IMR-90 (cell line): ENCODE results near the gene SLC45A2. TPM values are rescaled to one million over a fixed set of nuclear protein-coding genes. Genes with fewer than 3 reads are reported as not detected.

Experiments used
- ATAC-seq: fragments of 200-7000 bp; cut with Tn5 transposase; 2 replicates; pipeline ENCODE4 v1.9.1; 2020; ENCODE audit warnings: low read depth, mild to moderate bottlenecking, moderate library complexity
- BruUV-seq: library from RNA; stranded (reverse); fragments of 400-500 nt; replicated peaks from 2 replicates; lab custom pipeline; 2021; lab: Mats Ljungman, UMichigan
- CTCF ChIA-PET: fragments of 300-600 bp; formaldehyde crosslinking; extraction: SDS; loops from one replicate; lab custom pipeline; 2021; ENCODE audit warnings: antibody characterized with exemption; lab: Yijun Ruan, JAX
- POLR2A ChIA-PET: fragments of 300-600 bp; sonication (Branson Sonifier 250); formaldehyde crosslinking; loops from one replicate; lab custom pipeline; 2022; ENCODE audit warnings: antibody characterized with exemption; ENCODE audit not compliant: unreplicated experiment; lab: Charles Lee
- DNase-seq: peaks from one replicate; pipeline ENCODE4 v3.0.0; 2013
- H2AFZ ChIP-seq: replicated peaks from 2 replicates; pipeline ENCODE3; 2013; ENCODE audit warnings: low read length, mild to moderate bottlenecking; ENCODE audit not compliant: poor library complexity
- H2AK5ac ChIP-seq: 2 replicates; pipeline ENCODE4 v1.6.1; 2013; ENCODE audit warnings: low read depth, low read length, inconsistent platforms
- H2AK9ac ChIP-seq: replicated peaks from 2 replicates; pipeline ENCODE3; 2013; ENCODE audit warnings: mild to moderate bottlenecking, low read depth, low read length, moderate library complexity; ENCODE audit not compliant: poor library complexity
- H2BK120ac ChIP-seq: 2 replicates; pipeline ENCODE4 v1.6.1; 2013; ENCODE audit warnings: low read depth, low read length, inconsistent platforms
- H2BK15ac ChIP-seq: 3 replicates; pipeline ENCODE4 v1.6.1; 2013; ENCODE audit warnings: low read depth, low read length, inconsistent platforms
- H2BK20ac ChIP-seq: 2 replicates; pipeline ENCODE4 v1.6.1; 2013; ENCODE audit warnings: low read depth, mild to moderate bottlenecking, inconsistent platforms, low read length, moderate library complexity
- H2BK5ac ChIP-seq: 2 replicates; pipeline ENCODE4 v1.6.1; 2013; ENCODE audit warnings: mild to moderate bottlenecking, low read depth, low read length, inconsistent platforms; ENCODE audit not compliant: poor library complexity, severe bottlenecking
- H3K14ac ChIP-seq: replicated peaks from 2 replicates; pipeline ENCODE4 v1.6.1; 2013; ENCODE audit warnings: low read depth, low read length, inconsistent platforms
- H3K18ac ChIP-seq: 2 replicates; pipeline ENCODE4 v1.6.1; 2013; ENCODE audit warnings: low read depth, low read length, control low read depth
- H3K23ac ChIP-seq: 2 replicates; pipeline ENCODE4 v1.6.1; 2013; ENCODE audit warnings: low read depth, low read length, inconsistent platforms
- H3K27ac ChIP-seq: 2 replicates; pipeline ENCODE4 v1.5.1; 2013; ENCODE audit warnings: mild to moderate bottlenecking, control low read depth, low read length; ENCODE audit not compliant: insufficient read depth
- H3K27me3 ChIP-seq: 2 replicates; pipeline ENCODE4 v1.6.1; 2013; ENCODE audit warnings: low read length; ENCODE audit not compliant: control insufficient read depth, insufficient read depth
- H3K36me3 ChIP-seq: 2 replicates; pipeline ENCODE4 v1.6.1; 2013; ENCODE audit warnings: low read length, mixed read lengths; ENCODE audit not compliant: control insufficient read depth, insufficient read depth
- H3K4ac ChIP-seq: 2 replicates; pipeline ENCODE4 v1.6.1; 2013; ENCODE audit warnings: low read depth, low read length, inconsistent platforms
- H3K4me1 ChIP-seq: 2 replicates; pipeline ENCODE4 v1.6.1; 2013; ENCODE audit warnings: low read length, mixed read lengths; ENCODE audit not compliant: control insufficient read depth, insufficient read depth
- H3K4me2 ChIP-seq: 2 replicates; pipeline ENCODE4 v1.6.1; 2013; ENCODE audit warnings: low read depth, mild to moderate bottlenecking, control low read depth, low read length, moderate library complexity
- H3K4me3 ChIP-seq: 2 replicates; pipeline ENCODE4 v1.5.1; 2013; ENCODE audit warnings: low read depth, mild to moderate bottlenecking, control low read depth, low read length, moderate library complexity; ENCODE audit not compliant: insufficient read depth
- H3K56ac ChIP-seq: 2 replicates; pipeline ENCODE4 v1.6.1; 2013; ENCODE audit warnings: low read length, inconsistent platforms; ENCODE audit not compliant: insufficient read depth; ENCODE audit errors: extremely low read depth
- H3K79me1 ChIP-seq, 2 experiments: 2 replicates each; pipeline ENCODE4 v1.6.1; 2013; ENCODE audit warnings: low read length in 2 of 2, inconsistent platforms in 1 of 2, low read depth in 1 of 2
- H3K9ac ChIP-seq: 2 replicates; pipeline ENCODE4 v1.6.1; 2013; ENCODE audit warnings: low read depth, low read length, control low read depth
- H3K9me1 ChIP-seq: 2 replicates; pipeline ENCODE4 v1.6.1; 2013; ENCODE audit warnings: low read length, inconsistent platforms; ENCODE audit not compliant: insufficient read depth
- H3K9me3 ChIP-seq: 2 replicates; pipeline ENCODE4 v1.6.1; 2013; ENCODE audit warnings: low read length; ENCODE audit not compliant: control insufficient read depth, insufficient read depth
- H4K20me1 ChIP-seq: 2 replicates; pipeline ENCODE4 v1.6.1; 2013; ENCODE audit warnings: low read length, inconsistent platforms; ENCODE audit not compliant: insufficient read depth
- H4K5ac ChIP-seq: 2 replicates; pipeline ENCODE4 v1.6.1; 2013; ENCODE audit warnings: mild to moderate bottlenecking, low read depth, low read length, control low read depth
- H4K8ac ChIP-seq, 2 experiments: 2 replicates each; pipeline ENCODE4 v1.6.1; 2013; ENCODE audit warnings: low read depth in 2 of 2, low read length in 2 of 2, control low read depth in 1 of 2, inconsistent platforms in 1 of 2
- H4K91ac ChIP-seq: 2 replicates; pipeline ENCODE4 v1.6.1; 2013; ENCODE audit warnings: low read depth, low read length, inconsistent platforms; ENCODE audit not compliant: insufficient read depth
- BHLHE40 ChIP-seq: fragments of 150-350 bp; IDR thresholded peaks from 2 replicates; pipeline ENCODE4 v1.6.1; 2016; ENCODE audit warnings: mild to moderate bottlenecking, low read depth, low read length
- CEBPB ChIP-seq: IDR thresholded peaks from 2 replicates; pipeline ENCODE4 v1.6.1; 2012; ENCODE audit warnings: low read depth, low read length, improper control_type of control experiment
- CHD1 ChIP-seq: IDR thresholded peaks from 2 replicates; pipeline ENCODE4 v1.6.1; 2012; ENCODE audit warnings: low read depth, low read length, improper control_type of control experiment
- POLR2A ChIP-seq: IDR thresholded peaks from 2 replicates; pipeline ENCODE4 v1.6.1; 2012; ENCODE audit warnings: mild to moderate bottlenecking, low read depth, low read length
- USF2 ChIP-seq: fragments of 150-350 bp; IDR thresholded peaks from 2 replicates; pipeline ENCODE4 v1.6.1; 2017; ENCODE audit warnings: mild to moderate bottlenecking, antibody characterized with exemption, low read length, low read depth
- WGBS, 2 experiments: methylation state at CpG; one replicate each; pipeline versions ENCODE4 v1.1.5 to v1.1.7; 2013; ENCODE audit warnings: missing lambda C conversion rate in 2 of 2; ENCODE audit not compliant: insufficient read length in 1 of 2; ENCODE audit errors: extremely low coverage in 2 of 2; 5-methylcytosine and 5-hydroxymethylcytosine counted together
- dilution Hi-C: fragments of 300-500 bp; cut with HindIII; formaldehyde crosslinking; loops from one replicate; pipeline ENCODE4 v1.14.3; 2018; ENCODE audit warnings: low sequenced_read_pairs; ENCODE audit not compliant: unreplicated experiment
- in situ Hi-C: fragments of 300-500 bp; cut with MboI; formaldehyde crosslinking; loops from 3 replicates; pipeline ENCODE4 v1.14.3; 2019; ENCODE audit warnings: low sequenced_read_pairs, inconsistent platforms, mixed read lengths
- intact Hi-C: fragments of 100-400 bp; cut with micrococcal nuclease; formaldehyde crosslinking; loops from 2 replicates; pipeline ENCODE4 v1.10.0; 2022
- polyA plus RNA-seq, 3 experiments: library from polyadenylated mRNA; depleted of rRNA; stranded (reverse); fragments of >200 nt; gene quantifications; 2 replicates each; pipeline ENCODE4 v1.2.3, GENCODE V29; 2012; ENCODE audit warnings: low replicate concordance in 1 of 3
- total RNA-seq: library from RNA; depleted of rRNA; stranded (reverse); fragments of >200 nt; gene quantifications from 2 replicates; pipeline ENCODE4 v1.2.3, GENCODE V29; 2012

The SLC45A2 gene
- total and polyA plus RNA-seq, 2 of the 4 experiments (the other 2 are of a cell fraction), result 0.07 TPM; not detected in 1

GRCh38 chr5:33927685-33928084 is 56.8 kb downstream of the SLC45A2 start:
- no peak overlapping the region for H4K5ac ChIP-seq
- H3K9me1 ChIP-seq, result no peaks in the 10 kb centered on the region
- H2BK120ac ChIP-seq, result no peak overlapping the region
- peaks cover 5% of the 10 kb centered on the region; the same call in 1 of the 2 replicates for H3K27me3 ChIP-seq
- no TSS peak for BruUV-seq
- intact Hi-C loops (no loop called here), in situ Hi-C loops (no loop called here), dilution Hi-C loops (no loop called here)
- no peak overlapping the region for H2BK15ac ChIP-seq
- H4K8ac ChIP-seq, result no peak overlapping the region
- H2BK5ac ChIP-seq, result no peak overlapping the region
- no peak overlapping the region for H3K4me2 ChIP-seq
- H3K9me3 ChIP-seq, result no peaks in the 10 kb centered on the region
- H2BK20ac ChIP-seq, result no peak overlapping the region
- POLR2A ChIA-PET, result no interaction called here
- WGBS, 2 experiments, result no CpG with 5 or more reads among the region's 4 CpGs
- no peak overlapping the region for H4K91ac ChIP-seq
- H2AK9ac ChIP-seq, result no peak overlapping the region
- no peak overlapping the region for H2AFZ ChIP-seq
- H3K4me3 ChIP-seq, result no peak overlapping the region
- H3K14ac ChIP-seq, result no peak overlapping the region
- H4K20me1 ChIP-seq, result no peaks in the 10 kb centered on the region
- no peaks in the 10 kb centered on the region for H3K36me3 ChIP-seq
- H3K79me1 ChIP-seq, result no peaks in the 10 kb centered on the region
- no peak for TF ChIP-seq BHLHE40
- no peak for TF ChIP-seq CHD1
- no peak for TF ChIP-seq POLR2A
- TF ChIP-seq CEBPB, result no peak
- no peak for TF ChIP-seq USF2
- no peak overlapping the region for H3K9ac ChIP-seq
- no peak overlapping the region for H3K4ac ChIP-seq
- H3K27ac ChIP-seq, result no peak overlapping the region
- no peaks in the 10 kb centered on the region for H3K4me1 ChIP-seq
- H3K23ac ChIP-seq, result no peak overlapping the region
- H3K56ac ChIP-seq, result no peak overlapping the region
- CTCF ChIA-PET, result no interaction called here
- no peak overlapping the region for H2AK5ac ChIP-seq
- H3K18ac ChIP-seq, result no peak overlapping the region
- no peak for ATAC-seq
- no peak for DNase-seq
